ENCODE measurements around the gene PRPF6. TPM values are rescaled to one million over a fixed set of nuclear protein-coding genes. Genes with fewer than 3 reads are reported as not detected.

Gene PRPF6
- total and polyA plus RNA-seq, 2 of the 13 experiments (the other 11 are each of a cell fraction or from before 2014, with no cell fraction given) = 63.7 to 101 TPM

- peak; percentile 83 for TF ChIP-seq HNF1B (CRISPR knock-in tag; IDR thresholded peaks at IDR 0.05)
- TF ChIP-seq ZNF784 (CRISPR knock-in tag; IDR thresholded peaks at IDR 0.05; ENCODE audit: borderline replicate concordance) = no peak
- TF ChIP-seq ZNF354B (CRISPR knock-in tag; IDR thresholded peaks at IDR 0.05) = no peak
- TF ChIP-seq SKIL (CRISPR knock-in tag; IDR thresholded peaks at IDR 0.05; ENCODE audit: borderline replicate concordance) = 0 out of 2 replicates have a peak, but pooled peaks have one; percentile 0
- TF ChIP-seq ATRX (CRISPR knock-in tag; IDR thresholded peaks at IDR 0.05; ENCODE audit: borderline replicate concordance) = no peak
- TF ChIP-seq ZNF281 (CRISPR knock-in tag; IDR thresholded peaks at IDR 0.05; ENCODE audit: borderline replicate concordance) = peak; percentile 29; the same call in 1 of the 2 replicates
- TF ChIP-seq ZNF639 (CRISPR knock-in tag; conservative IDR thresholded peaks at IDR 0.05) = peak; percentile 79
- no peak for TF ChIP-seq ZNF160 (CRISPR knock-in tag; IDR thresholded peaks at IDR 0.05)
- peak; percentile 66; the same call in 1 of the 2 replicates for TF ChIP-seq ZBTB10 (CRISPR knock-in tag; IDR thresholded peaks at IDR 0.05; ENCODE audit: borderline replicate concordance)
- peak; percentile 22 for TF ChIP-seq IKZF4 (CRISPR knock-in tag; IDR thresholded peaks at IDR 0.05; ENCODE audit: borderline replicate concordance, low read depth, not compliant biosample characterization)
- TF ChIP-seq TGIF2 (CRISPR knock-in tag; IDR thresholded peaks at IDR 0.05) = 0 out of 2 replicates have a peak, but pooled peaks have one; percentile 33
- no peak for TF ChIP-seq CHD4 (IDR thresholded peaks at IDR 0.05; ENCODE audit: borderline replicate concordance, low read length)
- TF ChIP-seq ZNF7 (CRISPR knock-in tag; IDR thresholded peaks at IDR 0.05) = no peak
- peak in 1 of 2 experiments; percentile 27; a peak in 1 of 4 replicates for TF ChIP-seq EP300 (IDR thresholded peaks at IDR 0.05; ENCODE audit: low read depth in 2 of 2, low read length in 2 of 2)
- TF ChIP-seq EP300 (CRISPR knock-in tag; IDR thresholded peaks at IDR 0.05; ENCODE audit: borderline replicate concordance) = 0 out of 2 replicates have a peak, but pooled peaks have one; percentile 16
- TF ChIP-seq ZNF264 (CRISPR knock-in tag; IDR thresholded peaks at IDR 0.05) = no peak
Observed at GRCh38 chr20:64042054-64042781, 61.3 kb downstream of the PRPF6 start (continued).

Data from HepG2 (cell line).